ENCODE measurements around the gene ST3GAL2.

Gene ST3GAL2

DNA sequence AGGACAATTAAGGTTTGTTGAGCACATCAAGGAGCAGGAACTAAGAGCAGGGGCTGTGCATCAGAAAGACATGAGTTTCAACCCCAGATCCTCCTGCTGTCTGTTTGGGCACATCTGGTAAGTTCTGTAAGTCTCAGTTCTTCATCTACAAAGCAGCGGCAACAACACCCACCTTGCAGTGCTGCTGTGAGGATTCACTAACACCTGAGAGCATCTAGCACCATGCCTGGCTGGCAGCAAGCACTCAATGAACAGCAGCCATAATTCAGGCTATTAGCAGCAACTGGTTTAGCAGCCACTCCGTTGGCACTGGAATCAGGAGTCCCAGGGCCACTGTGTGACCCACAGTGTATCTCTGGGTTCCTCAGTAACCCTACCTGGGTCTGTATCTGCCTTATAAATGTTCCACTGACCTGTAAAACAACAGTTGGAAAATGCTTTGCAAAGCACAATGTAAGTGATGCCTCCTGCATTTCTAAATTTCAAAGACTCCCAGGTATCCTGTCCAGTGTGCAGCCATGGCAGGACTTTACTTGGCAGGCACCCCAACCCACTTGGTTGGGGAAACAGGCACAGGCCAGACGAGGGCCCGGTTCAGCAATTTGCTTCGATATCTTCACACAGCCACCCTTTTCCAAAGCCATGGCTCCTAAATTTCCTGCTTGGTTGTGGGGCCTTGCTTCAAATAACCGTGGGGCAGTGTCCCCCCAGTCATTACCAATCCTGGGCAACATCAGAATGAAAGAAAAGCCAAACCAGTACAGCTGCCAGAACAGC, 4.2 kb downstream of the ST3GAL2 start:
- DNase-seq (ENCODE audit: low spot score), result no peak
- H3K27ac ChIP-seq, result peak overlapping the region in 1 of 2 donors; percentile 22
- TF ChIP-seq, protein P1, sequence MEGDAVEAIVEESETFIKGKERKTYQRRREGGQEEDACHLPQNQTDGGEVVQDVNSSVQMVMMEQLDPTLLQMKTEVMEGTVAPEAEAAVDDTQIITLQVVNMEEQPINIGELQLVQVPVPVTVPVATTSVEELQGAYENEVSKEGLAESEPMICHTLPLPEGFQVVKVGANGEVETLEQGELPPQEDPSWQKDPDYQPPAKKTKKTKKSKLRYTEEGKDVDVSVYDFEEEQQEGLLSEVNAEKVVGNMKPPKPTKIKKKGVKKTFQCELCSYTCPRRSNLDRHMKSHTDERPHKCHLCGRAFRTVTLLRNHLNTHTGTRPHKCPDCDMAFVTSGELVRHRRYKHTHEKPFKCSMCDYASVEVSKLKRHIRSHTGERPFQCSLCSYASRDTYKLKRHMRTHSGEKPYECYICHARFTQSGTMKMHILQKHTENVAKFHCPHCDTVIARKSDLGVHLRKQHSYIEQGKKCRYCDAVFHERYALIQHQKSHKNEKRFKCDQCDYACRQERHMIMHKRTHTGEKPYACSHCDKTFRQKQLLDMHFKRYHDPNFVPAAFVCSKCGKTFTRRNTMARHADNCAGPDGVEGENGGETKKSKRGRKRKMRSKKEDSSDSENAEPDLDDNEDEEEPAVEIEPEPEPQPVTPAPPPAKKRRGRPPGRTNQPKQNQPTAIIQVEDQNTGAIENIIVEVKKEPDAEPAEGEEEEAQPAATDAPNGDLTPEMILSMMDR (IDR thresholded peaks at IDR 0.05), result no peak
- H3K4me3 ChIP-seq, result no peak overlapping the region

DNA sequence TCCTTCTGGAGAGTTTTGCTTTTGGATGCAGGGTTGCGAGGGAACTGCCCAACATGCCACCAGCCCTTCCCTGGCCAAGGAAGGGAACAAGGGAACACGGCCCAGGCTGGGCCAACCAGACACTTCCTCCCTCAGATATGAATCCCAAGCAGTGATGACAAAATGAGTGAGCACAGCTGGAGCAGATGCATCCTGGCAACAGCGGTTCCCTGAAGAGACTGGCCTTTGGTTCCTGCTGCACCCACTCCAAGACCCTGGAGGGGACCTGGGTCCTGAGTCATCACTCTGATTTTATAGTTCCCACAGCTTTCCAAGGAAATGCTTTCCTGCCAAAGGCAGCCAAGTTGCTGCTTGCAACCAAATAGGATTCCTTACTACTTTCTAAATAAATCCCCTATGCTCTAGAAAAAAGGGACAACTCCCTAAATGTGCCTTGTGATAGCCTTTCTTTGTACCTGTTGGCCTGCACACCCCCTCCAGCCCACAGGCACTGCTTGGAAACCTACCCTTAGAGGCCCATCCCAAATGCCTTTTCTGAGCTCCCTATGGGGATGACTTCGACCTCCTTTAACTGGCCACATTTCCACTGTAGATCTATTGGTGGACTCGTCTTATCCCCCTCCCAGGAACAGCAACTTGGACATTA, 5.3 kb downstream of the ST3GAL2 start:
- Histone ChIP-seq H3K27ac (peak overlapping the region; percentile 15 to 84), H3K4me3 (peak overlapping the region; percentile 47)
- DNase-seq (ENCODE audit: low spot score), result peak; percentile 83
- TF ChIP-seq, protein P1 (IDR thresholded peaks at IDR 0.05), result no peak

DNA sequence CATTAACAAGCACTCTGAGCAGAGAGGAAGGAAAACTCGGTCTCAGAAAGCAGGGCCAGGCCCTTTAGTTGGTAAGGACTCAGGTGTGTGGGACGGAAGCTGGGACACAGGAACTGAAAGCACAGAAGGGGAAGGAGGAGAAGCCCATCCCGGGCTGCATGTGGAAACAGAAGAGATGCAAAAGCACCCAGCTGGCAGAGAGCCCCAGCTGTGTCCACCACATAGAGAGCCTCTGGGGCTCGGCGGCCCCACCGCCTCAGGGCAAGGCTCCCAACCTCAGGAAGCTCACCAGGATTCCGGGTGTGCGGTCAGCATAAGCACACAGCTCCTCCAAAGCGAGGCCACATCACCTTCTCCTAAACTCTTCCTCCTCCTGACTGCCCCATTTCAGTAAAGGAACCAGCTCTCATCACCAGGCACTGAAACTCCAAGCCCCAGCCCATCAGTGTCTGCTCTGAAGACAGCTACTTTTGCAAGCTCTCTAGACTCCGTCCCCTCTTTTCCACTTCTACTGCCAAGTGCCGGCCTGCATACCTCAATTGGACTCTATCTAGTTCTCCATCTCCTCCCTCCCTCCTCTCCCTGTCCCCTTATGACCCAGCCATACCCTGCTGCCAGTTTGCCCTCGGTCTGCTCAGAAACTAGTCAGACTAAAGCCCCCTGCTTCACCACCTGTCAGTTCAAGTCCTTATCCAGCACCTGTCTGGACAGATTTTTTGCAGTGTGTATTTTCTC, 6.0 kb downstream of the ST3GAL2 start:
- H3K27ac ChIP-seq, result peak overlapping the region; percentile 15 to 84
- TF ChIP-seq, protein P1 (IDR thresholded peaks at IDR 0.05), result no peak
- no peak for DNase-seq (ENCODE audit: low spot score)
- peak overlapping the region; percentile 47 for H3K4me3 ChIP-seq

DNA sequence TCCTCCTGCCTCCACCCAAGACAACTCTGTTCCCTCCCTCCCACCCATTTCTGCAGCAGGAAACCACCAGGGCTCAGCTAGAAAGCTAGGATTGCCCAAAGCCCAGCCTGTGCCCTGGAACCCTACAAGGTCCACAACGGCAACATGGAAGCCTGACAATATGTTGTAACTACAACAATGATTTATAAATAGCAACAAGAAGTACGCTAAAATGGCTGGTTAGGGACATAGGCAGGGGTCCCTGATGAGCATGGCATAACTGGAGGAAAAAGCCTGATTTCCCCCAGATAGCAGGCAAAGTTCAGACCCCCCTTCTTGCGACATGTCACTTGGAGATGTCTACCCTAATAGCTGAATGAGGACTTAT, 6.6 kb downstream of the ST3GAL2 start:
- H3K27ac ChIP-seq, result peak overlapping the region; percentile 15 to 84
- DNase-seq (ENCODE audit: low spot score), result no peak
- TF ChIP-seq, protein P1 (IDR thresholded peaks at IDR 0.05), result no peak
- H3K4me3 ChIP-seq, result peak overlapping the region; percentile 47

DNA sequence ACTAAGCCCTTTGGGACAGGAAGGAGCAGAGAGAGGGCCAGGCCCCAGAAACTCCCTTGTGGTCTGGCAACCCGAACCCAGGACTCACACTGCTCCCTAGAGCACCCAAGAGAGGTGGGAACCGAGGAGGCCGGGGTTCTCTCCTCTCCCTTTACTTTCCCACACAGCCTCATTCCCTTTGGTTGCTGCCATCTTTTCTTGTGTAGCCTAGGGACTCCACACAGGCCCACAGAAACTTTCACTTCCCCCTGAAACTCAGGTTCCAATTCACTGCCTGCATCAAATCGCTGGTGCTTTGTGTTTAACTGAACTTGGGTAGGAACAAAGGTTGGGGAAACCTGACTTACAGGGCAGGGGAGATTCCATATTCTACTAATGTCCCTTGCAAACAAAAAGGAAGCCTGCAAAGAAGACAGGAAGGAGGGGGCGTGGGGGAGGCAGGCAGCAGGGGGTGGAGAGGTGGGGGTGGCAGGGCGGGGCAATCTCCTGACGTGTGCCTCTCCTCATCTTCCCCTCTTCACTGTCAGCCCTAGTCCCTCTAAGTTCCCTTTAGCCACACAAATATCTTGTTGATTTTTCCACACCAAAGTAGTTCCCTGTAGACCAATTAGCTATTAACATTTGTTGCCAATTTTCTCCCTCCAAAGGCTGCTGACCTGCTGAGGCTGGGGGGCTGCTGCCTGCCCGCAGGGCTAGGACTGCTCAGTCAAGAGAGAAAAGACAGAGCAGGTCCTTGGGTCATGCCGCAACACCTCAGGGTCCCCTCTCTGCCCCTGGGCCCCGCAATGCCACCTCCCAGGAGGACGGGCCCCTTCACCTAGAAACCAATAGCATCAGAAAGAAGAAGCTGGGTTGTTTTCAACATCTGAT, 8.0 kb downstream of the ST3GAL2 start:
- TF ChIP-seq, protein P1 (IDR thresholded peaks at IDR 0.05), result no peak
- H3K27ac ChIP-seq, result peak overlapping the region in 1 of 2 donors; percentile 48
- DNase-seq (ENCODE audit: low spot score), result no peak
- H3K4me3 ChIP-seq, result no peak overlapping the region

DNA sequence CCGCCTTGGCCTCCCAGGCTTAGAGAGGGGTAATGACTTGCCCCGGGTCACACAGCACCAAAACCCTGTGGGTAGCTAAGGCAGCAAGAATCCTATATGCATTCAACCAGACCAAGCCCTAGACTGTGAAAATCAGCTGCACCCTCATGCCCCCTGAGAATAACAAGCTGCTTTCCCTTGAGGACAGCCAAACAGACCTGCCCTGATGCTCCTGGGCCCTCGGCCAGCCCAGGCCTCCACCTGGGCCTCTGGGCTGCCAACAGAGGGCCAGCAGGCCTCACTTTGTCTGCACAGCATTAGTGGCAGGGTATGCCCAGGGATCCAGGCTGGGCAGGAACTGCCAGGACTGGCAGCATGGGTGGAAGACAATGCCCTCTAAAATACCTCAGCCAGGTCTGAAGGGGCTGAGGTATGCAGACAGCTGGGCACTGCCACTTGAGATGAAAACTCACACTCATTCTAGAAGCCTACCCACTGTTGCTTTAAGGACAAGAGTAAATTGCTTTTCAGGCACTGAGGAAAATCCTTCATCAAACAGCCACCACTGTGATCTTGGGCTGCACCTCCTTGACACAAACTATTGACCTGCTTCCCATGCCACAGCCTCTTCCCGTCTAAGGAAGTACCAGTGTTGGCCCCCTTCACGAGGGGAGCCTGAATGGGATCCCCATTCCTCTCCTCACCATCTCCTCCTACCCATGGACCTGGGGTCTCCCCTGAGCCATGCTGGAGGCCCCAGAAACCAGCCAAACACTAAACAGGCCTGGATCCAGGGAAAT, 8.8 kb downstream of the ST3GAL2 start:
- Histone ChIP-seq H3K27ac (peak overlapping the region in 1 of 2 donors; percentile 48), H3K4me3 (no peak overlapping the region)
- no peak for DNase-seq (ENCODE audit: low spot score)
- TF ChIP-seq, protein P1 (IDR thresholded peaks at IDR 0.05), result no peak

Data from coronary artery (tissue), 2 donors.